Activated naive CD8-positive, alpha-beta T cell (primary cell): Measurements from ENCODE around the gene ANLN.

Source experiments
- H3K27ac Mint-ChIP-seq: one replicate; pipeline ENCODE4 v1.8.0; 2021; ENCODE audit warnings: mixed read lengths
- H3K27me3 Mint-ChIP-seq: one replicate; pipeline ENCODE4 v1.8.0; 2021; ENCODE audit warnings: mixed read lengths
- H3K36me3 Mint-ChIP-seq: one replicate; pipeline ENCODE4 v1.8.0; 2021; ENCODE audit warnings: mixed read lengths
- H3K4me1 Mint-ChIP-seq: one replicate; pipeline ENCODE4 v1.8.0; 2021; ENCODE audit warnings: low read depth, mixed read lengths
- H3K4me3 Mint-ChIP-seq: one replicate; pipeline ENCODE4 v1.8.0; 2021; ENCODE audit warnings: mild to moderate bottlenecking, mixed read lengths
- H3K9me3 Mint-ChIP-seq: one replicate; pipeline ENCODE4 v1.8.0; 2021; ENCODE audit warnings: low read depth, mixed read lengths

Gene ANLN, protein sequence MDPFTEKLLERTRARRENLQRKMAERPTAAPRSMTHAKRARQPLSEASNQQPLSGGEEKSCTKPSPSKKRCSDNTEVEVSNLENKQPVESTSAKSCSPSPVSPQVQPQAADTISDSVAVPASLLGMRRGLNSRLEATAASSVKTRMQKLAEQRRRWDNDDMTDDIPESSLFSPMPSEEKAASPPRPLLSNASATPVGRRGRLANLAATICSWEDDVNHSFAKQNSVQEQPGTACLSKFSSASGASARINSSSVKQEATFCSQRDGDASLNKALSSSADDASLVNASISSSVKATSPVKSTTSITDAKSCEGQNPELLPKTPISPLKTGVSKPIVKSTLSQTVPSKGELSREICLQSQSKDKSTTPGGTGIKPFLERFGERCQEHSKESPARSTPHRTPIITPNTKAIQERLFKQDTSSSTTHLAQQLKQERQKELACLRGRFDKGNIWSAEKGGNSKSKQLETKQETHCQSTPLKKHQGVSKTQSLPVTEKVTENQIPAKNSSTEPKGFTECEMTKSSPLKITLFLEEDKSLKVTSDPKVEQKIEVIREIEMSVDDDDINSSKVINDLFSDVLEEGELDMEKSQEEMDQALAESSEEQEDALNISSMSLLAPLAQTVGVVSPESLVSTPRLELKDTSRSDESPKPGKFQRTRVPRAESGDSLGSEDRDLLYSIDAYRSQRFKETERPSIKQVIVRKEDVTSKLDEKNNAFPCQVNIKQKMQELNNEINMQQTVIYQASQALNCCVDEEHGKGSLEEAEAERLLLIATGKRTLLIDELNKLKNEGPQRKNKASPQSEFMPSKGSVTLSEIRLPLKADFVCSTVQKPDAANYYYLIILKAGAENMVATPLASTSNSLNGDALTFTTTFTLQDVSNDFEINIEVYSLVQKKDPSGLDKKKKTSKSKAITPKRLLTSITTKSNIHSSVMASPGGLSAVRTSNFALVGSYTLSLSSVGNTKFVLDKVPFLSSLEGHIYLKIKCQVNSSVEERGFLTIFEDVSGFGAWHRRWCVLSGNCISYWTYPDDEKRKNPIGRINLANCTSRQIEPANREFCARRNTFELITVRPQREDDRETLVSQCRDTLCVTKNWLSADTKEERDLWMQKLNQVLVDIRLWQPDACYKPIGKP

DNA sequence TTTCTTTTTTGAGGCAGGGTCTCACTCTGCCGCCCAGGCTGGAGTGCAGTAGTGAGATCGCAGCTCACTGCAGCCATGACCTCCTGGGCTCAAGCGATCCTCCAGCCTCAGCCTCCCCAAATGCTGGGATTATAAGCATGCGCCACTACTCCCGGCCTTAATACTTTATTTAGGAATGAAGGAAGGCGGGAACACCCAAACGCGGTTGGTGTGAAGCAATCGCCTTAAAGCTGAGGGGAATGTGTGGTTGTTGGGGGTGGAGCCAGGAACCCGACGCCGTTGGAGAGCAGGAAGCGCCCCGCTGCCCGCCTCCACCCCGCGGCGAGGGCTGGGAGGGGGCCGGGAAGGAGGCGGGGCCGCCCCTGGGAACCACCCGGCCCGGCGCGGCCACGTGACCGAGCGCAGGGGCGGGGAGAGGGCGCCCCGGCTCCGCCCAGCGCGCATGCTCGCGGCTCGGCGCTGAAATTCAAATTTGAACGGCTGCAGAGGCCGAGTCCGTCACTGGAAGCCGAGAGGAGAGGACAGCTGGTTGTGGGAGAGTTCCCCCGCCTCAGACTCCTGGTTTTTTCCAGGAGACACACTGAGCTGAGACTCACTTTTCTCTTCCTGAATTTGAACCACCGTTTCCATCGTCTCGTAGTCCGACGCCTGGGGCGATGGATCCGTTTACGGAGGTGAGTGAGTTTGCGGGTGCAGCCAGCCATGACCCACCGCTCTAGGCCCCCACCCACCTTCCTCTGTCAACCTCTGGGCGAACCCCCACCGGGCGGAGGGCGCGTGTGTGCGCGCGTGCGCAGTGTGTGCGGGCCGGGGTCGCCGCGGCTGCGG lies at the start of gene ANLN:
Gene ANLN (plus strand): TSS at position 492 of the 828 bp plus-strand sequence. CDS start 165 bp downstream, at position 657.
- Mint-ChIP-seq H3K4me1 (peaks cover 22% of the 10 kb centered on the region), H3K27me3 (peaks cover 3% of the 10 kb centered on the region), H3K9me3 (no peaks in the 10 kb centered on the region)

DNA sequence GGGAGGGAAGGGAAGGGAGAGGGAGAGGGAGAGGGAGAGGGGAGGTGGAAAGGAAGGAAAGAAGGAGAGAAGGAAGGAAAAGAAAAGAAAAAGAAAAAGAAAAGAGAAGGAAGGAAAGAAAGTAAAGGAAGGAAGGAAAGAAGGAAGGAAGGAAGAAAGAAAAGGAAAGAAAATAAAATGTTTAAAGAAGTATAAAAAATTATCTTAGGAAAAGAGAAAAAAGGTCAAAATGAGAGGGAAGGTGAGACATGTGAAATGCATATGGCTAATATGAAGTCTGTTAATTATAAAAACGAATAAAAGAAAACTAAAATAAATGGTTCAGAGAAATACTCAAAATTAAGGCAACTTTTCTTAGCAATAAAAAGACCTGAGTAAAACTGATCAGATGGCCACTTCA lies 46.1 kb upstream of the ANLN start:
- no peaks in the 10 kb centered on the region for H3K9me3 Mint-ChIP-seq

More for the DNA sequence above, at the start of gene ANLN:
- Mint-ChIP-seq H3K27ac (peak within 1 kb of the TSS; percentile 46), H3K36me3 (no peaks in the 10 kb centered on the region), H3K4me3 (peak within 1 kb of the TSS; percentile 87)

DNA sequence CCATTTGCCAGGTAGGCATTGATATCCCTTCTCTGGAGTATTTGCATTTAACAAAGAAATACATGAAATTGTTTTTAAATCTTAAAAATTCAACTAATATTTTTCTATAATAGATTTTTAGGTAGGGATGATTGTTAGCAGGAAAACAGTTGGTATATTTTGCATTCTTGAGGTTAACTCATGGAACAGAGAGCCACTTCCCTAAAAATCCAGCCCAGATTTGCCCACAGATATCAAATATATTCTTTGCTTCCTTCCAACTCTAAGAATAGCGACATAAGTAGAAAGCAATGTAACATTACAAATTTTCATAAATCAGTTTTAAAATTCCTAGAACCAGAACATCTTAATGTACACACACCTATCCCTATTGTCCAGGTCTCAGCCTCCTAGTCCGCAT lies 45.0 kb upstream of the ANLN start:
- Mint-ChIP-seq H3K27me3 (no peaks in the 10 kb centered on the region), H3K27ac (no peak overlapping the region), H3K9me3 (no peaks in the 10 kb centered on the region), H3K4me3 (no peak overlapping the region), H3K4me1 (peaks cover 2% of the 10 kb centered on the region), H3K36me3 (no peaks in the 10 kb centered on the region)

More for the DNA sequence above, 46.1 kb upstream of the ANLN start:
- H3K4me1 Mint-ChIP-seq: peaks cover 2% of the 10 kb centered on the region
- no peak overlapping the region for H3K27ac Mint-ChIP-seq
- no peak overlapping the region for H3K4me3 Mint-ChIP-seq
- H3K27me3 Mint-ChIP-seq: no peaks in the 10 kb centered on the region
- H3K36me3 Mint-ChIP-seq: peaks cover 2% of the 10 kb centered on the region

DNA sequence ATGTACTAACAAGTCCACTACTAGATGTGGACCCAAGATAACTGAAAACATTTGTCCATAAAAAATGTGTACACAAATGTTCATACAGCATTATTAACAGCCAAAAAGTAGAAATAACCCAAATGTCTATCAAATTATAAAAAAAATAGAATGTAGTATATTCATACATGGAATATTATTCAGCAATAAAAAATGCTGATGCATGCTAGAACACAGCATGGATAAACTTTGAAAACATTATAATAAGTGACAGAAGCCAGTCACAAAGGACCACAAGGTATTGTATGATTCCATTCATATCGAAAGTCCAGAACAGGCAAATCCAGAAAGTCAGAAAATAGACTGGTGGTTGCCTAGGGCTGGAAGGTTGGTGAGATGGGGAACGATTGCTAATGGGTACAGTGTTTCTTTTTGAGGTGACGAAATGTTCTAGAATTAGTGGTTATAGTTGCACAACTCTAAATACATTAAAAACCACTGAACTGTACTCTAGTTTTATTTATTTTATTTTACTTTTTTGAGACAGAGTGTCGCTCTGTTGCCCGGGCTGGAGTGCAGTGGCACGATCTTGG lies 43.3 kb upstream of the ANLN start:
- Mint-ChIP-seq H3K4me1 (peaks cover 2% of the 10 kb centered on the region), H3K4me3 (no peak overlapping the region), H3K9me3 (no peaks in the 10 kb centered on the region), H3K27ac (no peak overlapping the region), H3K27me3 (no peaks in the 10 kb centered on the region), H3K36me3 (no peaks in the 10 kb centered on the region)

DNA sequence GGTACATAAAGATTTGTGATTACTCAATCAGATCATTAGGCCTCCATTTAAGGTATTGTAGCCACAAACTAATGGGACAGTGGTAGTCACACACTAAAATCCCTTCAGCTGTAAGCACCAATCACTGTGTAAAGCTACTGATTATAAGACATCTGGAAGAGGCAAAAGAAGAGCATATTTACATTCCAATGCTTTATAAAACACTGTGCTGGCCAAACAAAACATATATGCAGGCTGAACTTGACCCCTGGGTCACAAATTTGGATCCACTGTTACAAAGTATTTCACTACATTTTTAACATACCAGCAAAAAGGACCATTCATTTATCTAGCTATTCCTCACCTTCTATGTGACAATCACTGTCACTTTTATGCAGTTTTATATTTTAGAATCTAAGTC lies 41.4 kb upstream of the ANLN start:
- Mint-ChIP-seq H3K9me3 (no peaks in the 10 kb centered on the region), H3K4me3 (no peak overlapping the region), H3K27me3 (no peaks in the 10 kb centered on the region), H3K27ac (no peak overlapping the region), H3K36me3 (no peaks in the 10 kb centered on the region), H3K4me1 (peaks cover 2% of the 10 kb centered on the region)

DNA sequence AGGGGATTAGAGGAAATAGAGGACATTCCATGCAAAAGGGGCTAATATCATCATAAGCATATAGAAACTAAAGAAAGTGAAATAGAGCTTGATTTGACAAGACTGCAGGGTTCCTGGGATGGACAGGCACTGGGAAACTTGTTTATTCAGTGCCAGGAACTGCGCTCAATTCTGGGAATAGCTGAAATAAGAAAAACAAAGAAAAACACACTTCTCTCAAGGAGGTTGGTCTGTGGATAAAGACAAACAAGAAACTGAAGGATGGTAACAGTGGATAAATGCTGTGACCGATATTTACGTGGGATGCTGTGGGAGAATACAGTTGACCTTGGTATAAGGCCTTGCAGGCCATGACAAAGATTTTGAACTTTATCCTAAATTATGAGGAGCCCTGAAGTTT lies 40.9 kb upstream of the ANLN start:
- H3K36me3 Mint-ChIP-seq: no peaks in the 10 kb centered on the region
- H3K4me3 Mint-ChIP-seq: no peak overlapping the region
- H3K27me3 Mint-ChIP-seq: no peaks in the 10 kb centered on the region
- no peaks in the 10 kb centered on the region for H3K9me3 Mint-ChIP-seq
- no peak overlapping the region for H3K27ac Mint-ChIP-seq
- peaks cover 2% of the 10 kb centered on the region for H3K4me1 Mint-ChIP-seq

DNA sequence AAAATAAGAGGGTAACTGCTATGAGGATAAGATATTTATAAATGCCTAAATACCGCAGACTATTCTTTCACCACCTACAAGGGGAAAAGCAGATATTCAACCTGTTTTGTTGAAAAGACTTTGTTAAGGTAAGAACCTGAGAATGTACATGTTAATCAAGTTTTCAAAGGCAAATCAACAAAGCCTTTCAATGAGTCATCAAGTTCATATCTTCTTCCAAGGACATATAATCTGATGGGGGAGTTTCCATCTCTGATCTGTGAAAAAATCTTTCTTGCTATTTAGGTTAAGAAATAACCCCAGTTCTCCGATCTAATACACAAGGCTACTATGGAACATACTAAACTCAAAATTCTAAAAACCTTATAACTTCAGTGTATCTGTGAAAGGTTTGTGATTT lies 40.0 kb upstream of the ANLN start:
- no peaks in the 10 kb centered on the region for H3K9me3 Mint-ChIP-seq
- no peak overlapping the region for H3K4me3 Mint-ChIP-seq
- H3K36me3 Mint-ChIP-seq: no peaks in the 10 kb centered on the region
- H3K27ac Mint-ChIP-seq: no peak overlapping the region
- H3K27me3 Mint-ChIP-seq: no peaks in the 10 kb centered on the region
- H3K4me1 Mint-ChIP-seq: peaks cover 2% of the 10 kb centered on the region

DNA sequence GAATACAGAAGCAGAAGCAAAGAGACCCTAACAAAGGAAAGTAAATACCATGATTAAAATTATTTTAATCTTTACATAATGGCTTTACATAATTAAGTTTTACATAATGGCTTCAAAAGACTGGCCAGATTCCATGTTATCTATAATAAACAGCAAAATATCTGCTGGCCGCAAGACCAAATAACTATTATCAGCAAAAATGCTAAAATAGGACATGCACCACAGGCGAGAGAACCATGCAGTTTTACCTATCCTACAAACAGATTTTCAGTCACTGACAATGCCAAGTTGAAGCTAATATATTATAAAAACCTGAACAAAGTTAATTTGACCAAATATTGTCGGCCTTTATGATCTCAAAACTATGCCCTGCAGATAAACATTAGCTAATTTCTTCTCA lies 34.2 kb upstream of the ANLN start:
- Mint-ChIP-seq H3K27ac (no peak overlapping the region), H3K9me3 (no peaks in the 10 kb centered on the region), H3K4me3 (no peak overlapping the region), H3K36me3 (no peaks in the 10 kb centered on the region), H3K4me1 (no peaks in the 10 kb centered on the region), H3K27me3 (no peaks in the 10 kb centered on the region)

DNA sequence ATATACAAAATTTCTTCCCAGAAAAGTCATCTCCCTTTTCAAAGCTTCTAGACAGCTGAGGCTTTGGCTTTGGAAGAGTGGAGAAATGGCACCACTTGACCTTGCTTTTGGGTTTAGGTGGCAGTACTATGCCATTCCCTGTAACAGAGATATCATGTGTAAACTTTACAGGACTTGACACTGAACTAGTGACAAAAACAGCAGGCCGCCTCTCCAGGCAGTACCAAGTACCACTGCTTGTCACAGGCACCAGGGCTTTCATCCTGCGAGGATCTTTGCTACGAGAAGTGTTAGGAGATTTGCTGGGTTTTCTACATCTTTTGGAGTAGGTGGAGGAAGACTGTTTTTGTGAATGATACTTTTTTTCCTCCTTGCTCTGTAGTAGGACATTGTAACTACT lies 32.6 kb upstream of the ANLN start:
- Mint-ChIP-seq H3K4me3 (no peak overlapping the region), H3K27me3 (no peaks in the 10 kb centered on the region), H3K9me3 (no peaks in the 10 kb centered on the region), H3K36me3 (no peaks in the 10 kb centered on the region), H3K4me1 (no peaks in the 10 kb centered on the region), H3K27ac (no peak overlapping the region)

DNA sequence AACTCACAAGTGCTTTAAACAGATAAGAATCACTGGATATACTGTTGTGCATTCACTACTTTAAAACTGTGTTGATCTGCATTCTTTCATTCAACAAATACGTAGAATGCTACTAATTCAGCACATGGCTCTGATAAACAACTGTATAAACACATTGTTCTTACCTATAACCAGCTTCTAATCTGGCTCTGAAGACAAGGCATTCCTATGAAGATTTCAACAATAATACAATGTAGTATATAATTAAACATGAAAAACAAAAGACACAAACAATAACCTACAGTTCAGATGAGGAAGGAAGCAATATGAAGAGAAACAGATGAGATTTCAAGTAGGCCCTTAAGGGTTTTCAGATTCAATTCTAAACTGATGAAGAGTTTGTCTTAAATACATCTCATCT lies 31.1 kb upstream of the ANLN start:
- no peak overlapping the region for H3K27ac Mint-ChIP-seq
- H3K27me3 Mint-ChIP-seq: no peaks in the 10 kb centered on the region
- no peaks in the 10 kb centered on the region for H3K36me3 Mint-ChIP-seq
- H3K4me1 Mint-ChIP-seq: no peaks in the 10 kb centered on the region
- H3K9me3 Mint-ChIP-seq: no peaks in the 10 kb centered on the region
- H3K4me3 Mint-ChIP-seq: no peak overlapping the region

DNA sequence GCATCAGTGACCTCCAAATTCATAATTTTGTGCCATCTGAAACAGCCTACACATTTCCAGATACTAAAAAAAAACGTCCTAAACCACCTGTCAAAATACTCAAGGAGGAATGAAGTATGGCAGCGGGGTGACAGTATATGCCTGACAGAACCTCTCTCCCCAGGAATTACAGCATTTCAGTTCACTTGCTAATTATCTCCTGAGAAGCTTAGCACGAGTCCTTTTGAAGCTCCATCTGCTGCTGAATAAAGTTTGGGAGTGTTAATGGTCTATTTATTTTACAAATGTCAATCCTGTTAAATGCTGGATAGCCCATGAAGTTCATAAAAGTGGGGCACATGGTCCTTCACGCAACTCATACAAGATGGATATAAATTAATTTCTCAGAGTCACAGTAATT lies 29.4 kb upstream of the ANLN start:
- no peak overlapping the region for H3K4me3 Mint-ChIP-seq
- H3K36me3 Mint-ChIP-seq: no peaks in the 10 kb centered on the region
- H3K27me3 Mint-ChIP-seq: no peaks in the 10 kb centered on the region
- H3K27ac Mint-ChIP-seq: no peak overlapping the region
- no peaks in the 10 kb centered on the region for H3K9me3 Mint-ChIP-seq
- no peaks in the 10 kb centered on the region for H3K4me1 Mint-ChIP-seq

DNA sequence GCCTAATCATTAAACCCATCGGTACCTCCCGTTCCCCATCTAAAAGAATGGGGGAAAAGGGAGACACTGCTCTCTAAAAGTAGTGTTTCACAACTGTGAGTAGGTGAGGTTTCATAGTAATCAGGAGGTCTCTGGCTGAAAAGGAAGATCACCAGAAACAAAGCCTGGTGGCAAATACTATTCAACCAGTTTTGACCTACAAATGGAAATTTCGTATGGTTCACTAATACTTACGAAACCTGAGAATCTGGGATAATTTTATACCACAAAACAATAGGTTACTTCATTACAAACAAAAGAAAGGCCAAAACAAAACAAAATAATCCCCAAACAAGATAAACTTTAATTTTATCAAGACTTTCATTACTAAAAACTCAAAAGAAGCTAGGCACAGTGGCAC lies 28.4 kb upstream of the ANLN start:
- no peak overlapping the region for H3K27ac Mint-ChIP-seq
- H3K36me3 Mint-ChIP-seq: no peaks in the 10 kb centered on the region
- peaks cover under 1% of the 10 kb centered on the region for H3K4me1 Mint-ChIP-seq
- H3K4me3 Mint-ChIP-seq: no peak overlapping the region
- H3K27me3 Mint-ChIP-seq: no peaks in the 10 kb centered on the region
- no peaks in the 10 kb centered on the region for H3K9me3 Mint-ChIP-seq

DNA sequence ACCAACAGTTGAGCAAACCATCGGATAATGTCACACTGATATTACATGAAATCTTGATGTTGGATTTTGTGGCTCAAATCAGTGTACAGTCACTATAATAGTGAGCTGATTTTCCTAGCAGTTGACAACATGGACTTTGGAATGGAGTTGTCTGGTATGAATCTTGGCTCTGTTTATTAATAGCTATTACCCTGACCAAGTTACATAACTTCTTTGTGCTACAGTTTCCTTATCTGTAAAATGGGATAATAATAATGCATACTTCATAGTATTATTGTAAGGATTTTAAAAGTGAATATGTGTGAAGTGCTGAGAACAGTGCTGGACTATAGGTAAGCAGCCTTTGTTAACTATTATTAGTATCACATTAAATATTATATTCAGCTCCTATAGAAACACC lies 26.1 kb upstream of the ANLN start:
- no peaks in the 10 kb centered on the region for H3K36me3 Mint-ChIP-seq
- no peak overlapping the region for H3K27ac Mint-ChIP-seq
- no peak overlapping the region for H3K4me3 Mint-ChIP-seq
- H3K9me3 Mint-ChIP-seq: no peaks in the 10 kb centered on the region
- no peaks in the 10 kb centered on the region for H3K27me3 Mint-ChIP-seq
- H3K4me1 Mint-ChIP-seq: peaks cover 9% of the 10 kb centered on the region

DNA sequence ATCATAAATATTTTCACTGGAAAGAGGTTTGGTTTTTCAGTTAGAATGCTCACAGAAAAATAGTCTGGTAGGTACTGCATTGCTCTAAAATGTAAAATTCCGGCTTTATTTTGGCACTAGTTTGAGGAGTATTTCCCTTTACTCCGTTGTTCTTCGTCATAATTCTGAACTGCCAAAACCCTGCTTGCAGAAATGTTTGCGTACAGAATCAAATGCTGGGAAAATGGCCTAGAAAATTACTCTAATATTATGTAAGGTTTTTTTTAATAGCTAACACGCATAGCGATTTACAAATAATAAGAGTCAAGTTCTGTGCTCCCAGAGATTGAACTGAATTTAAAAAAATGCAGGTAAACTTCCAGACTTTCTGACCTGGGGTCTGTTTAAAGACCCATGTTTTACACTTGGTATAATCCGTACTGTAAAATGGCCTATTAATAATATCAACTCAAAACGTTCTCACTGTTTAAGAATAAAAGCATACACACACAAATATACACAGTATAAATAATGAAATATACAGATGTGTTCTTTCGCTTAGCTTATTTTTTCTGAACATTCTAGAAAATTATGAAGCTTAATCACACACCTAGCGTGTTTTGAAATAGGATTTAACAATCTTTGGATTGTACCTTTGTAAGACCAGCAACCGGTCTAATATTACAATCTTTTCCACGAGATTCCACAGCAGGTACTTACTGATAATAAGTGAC lies 23.5 kb upstream of the ANLN start:
- no peaks in the 10 kb centered on the region for H3K27me3 Mint-ChIP-seq
- H3K36me3 Mint-ChIP-seq: no peaks in the 10 kb centered on the region
- H3K4me1 Mint-ChIP-seq: peaks cover 9% of the 10 kb centered on the region
- H3K4me3 Mint-ChIP-seq: peak overlapping the region; percentile 88
- no peaks in the 10 kb centered on the region for H3K9me3 Mint-ChIP-seq
- no peak overlapping the region for H3K27ac Mint-ChIP-seq
